GM19240 (cell line): ENCODE data around the gene C19orf12.

Experiments
- DNase-seq: peaks from one replicate; pipeline ENCODE4 v3.0.0; 2011; ENCODE audit warnings: low spot score; ENCODE audit not compliant: insufficient read length

The C19orf12 gene

DNA sequence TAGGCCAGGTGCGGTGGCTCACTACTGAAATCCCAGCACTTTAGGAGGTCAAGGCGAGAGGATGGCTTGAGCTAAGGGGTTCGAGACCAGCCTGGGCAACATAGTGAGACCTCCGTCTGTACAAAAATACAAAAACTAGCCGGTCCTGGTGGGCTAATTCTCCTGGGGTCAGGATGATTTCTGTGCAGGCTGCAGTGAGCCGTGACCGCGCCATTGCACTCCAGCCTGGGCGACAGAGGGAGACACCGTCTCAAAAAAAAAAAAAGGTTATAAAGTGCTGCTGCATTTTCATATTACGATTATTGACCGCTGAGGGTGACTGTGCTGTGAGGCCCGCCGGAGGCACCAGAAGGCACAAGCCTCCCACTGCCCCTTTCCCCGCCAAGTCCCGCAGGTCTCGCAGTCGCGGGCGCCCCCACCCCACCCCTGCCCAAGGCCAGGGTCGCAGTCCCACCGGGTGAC, 50.3 kb downstream of the C19orf12 start:
- DNase-seq: no peak

GRCh38 chr19:29663861-29664752, 51.0 kb downstream of the C19orf12 start:
- DNase-seq: no peak

DNA sequence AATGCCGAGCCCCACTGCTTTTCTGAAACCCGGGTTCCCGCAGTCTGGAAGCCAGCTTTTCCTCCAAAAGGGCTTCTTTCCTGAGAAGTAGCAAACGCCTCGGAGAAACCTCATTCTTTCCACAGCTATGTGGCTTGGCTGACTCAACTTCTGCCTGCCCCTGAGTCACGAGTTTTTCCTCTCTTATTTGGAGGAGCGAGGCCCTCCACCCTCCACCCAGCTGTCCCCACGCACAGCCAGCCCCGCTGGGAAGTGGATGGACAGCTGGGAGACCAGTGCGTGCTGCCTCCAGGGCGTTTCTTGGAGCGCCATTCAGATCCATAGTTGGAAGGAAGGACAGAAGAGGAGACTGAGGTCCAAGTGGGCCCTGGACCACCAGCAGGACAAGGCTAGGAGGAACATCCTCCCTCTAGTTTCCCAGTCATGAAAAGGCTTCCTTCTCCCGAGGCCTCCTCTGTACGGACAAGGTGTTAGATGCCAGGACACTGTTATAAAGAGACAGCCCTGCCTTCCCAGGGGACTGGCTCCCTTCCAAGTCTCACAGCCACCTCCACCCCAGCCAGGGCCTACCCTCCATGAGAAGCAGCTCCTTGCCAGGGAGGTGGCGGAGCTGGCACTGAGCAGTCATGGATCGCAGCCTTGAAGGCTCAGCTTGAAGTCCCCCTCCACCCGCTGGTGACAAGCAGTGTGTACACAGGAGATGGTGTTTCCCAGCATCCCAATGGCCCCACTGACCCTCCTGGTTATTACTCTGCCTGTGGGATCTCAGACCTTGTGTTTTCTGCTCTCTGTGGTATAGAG, 52.3 kb downstream of the C19orf12 start:
- DNase-seq: no peak

DNA sequence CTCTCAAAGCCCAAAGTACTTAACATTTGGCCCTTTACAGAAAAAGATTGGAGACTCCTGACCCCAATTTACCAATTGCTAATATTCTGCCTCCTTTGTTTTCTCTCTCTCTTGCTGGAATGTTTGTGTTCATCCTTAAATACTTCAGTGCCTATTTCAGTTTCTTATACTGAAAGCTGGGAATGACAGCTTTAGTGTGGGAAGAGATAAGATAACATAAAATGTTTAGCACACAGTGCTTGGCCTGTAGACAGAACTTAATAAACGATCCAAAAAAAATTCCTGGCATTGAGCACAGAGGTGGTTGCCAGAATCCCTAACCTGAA, 52.8 kb downstream of the C19orf12 start:
- no peak for DNase-seq

GRCh38 chr19:29660835-29661234, 54.2 kb downstream of the C19orf12 start:
- DNase-seq: no peak

DNA sequence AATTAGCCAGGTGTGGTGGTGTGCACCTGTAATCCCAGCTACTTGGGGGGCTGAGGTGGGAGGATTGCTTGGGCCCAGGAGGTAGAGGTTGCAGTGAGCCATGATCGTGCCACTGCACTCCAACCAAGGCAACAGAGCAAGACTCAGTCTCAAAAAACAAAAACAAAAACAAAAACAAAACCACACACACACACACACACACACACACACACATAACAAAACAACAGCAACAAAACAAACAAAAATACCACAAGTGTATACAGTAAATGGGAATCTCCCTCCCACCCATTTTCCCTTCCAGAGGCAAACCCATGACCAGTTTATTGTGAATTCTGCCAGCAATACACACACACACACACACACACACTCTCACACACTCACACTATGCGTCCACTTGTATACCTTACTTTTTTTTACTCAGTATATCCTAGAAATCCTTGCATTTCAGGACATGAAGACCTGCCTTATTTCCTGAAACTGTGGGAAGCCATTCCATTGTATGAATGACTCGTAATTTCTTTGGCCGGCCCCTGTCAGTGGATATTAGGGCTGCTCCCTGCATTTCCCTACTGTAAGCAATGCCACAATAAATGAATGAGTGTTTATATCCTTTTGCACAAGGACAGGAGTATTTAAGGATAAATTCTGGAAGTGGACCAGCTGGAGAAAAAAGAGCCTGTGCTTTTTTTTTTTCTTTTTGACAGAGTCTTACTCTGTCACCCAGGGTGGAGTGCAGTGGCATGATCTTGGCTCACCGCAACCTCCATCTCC, 56.7 kb downstream of the C19orf12 start:
- DNase-seq: no peak

GRCh38 chr19:29655648-29656335, 59.3 kb downstream of the C19orf12 start:
- no peak for DNase-seq

DNA sequence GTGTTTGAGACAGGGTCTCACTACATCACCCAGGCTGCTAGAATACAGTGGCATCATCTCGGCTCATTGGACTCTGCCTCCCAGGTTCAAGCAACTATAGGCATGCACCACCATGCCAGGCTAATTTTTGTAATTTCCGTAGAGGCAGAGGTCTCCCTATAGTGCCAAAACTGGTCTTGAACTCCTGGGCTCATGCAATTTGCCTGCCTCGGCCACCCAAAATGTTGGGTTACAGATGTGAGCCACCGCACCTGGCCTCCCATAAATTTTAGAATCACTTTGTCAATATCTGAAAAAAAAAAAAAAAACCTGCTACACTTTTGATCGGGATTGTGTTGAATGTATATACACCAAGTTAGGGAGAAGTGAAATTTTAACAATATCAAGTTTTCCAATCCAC, 61.7 kb downstream of the C19orf12 start:
- DNase-seq: no peak

DNA sequence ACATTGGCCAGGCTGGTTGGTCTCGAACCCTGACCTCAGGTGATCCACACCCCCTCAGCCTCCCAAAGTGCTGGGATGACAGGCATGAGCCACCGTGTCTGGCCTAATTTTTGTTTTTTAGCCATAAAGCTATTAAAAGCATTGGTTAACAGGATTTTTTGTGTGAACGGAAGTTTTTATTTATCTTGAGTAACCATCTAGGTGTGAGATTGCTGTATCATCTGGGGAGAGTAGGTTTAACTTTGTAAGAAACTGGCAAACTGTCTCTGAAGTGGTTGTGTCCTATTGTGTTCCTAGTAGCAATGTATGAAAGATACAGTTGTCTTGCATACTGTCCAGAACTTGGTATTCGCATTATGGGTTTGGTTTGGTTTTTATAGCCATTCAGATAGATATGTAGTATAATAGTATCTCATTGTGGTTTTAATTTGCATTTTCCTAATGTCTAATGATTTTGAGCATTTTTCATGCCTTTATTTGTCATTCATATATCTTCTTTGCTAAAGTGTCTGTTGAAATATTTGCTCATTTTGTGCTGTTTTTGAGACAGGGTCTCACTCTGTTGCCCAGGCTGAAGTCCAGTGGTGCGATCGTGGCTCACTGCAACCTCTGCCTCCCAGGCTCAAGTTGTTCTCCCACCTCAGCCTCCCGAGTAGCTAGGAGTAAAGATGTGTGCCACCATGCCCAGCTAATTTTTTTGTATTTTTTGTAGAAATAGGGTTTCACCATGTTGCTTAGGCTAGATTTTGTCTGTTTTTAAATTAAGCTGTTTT, 63.3 kb downstream of the C19orf12 start:
- no peak for DNase-seq

DNA sequence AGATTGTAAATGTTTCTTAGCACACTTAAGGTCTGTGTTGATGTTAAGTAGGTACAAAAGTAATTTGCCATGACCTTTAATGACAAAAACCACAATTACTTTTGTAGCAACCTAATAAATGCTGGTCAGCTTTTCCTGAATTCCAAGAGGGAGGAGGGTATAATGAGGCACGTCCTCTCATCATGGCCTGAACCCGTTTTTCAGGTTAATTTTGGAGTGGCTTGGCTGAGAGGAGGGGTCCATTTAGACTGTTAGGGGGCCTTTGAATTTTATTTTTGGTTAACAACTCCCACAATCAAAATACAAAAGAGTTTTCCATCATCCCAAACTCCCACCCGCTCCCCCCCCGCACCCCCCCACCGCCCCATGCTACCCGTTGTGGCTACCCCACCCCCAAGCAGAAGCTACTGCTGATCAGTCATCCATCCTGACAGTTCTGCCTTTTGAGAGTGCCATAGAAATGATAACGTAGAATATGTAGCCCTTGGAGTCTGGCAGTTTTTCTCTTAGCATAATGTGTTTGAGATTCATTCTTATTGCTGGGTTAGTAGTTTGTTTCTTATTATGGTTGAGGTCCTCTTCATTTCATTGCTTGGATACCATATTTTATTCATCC, 64.2 kb downstream of the C19orf12 start:
- DNase-seq: no peak
